Measurements from ENCODE around the gene CYP2W1.

CYP2W1 gene

GRCh38 chr7:1008733-1009363, 25.9 kb downstream of the CYP2W1 start:
- Histone ChIP-seq H3K4me3 (ENCODE audit: low read length) (no peak overlapping the region), H3K27me3 (ENCODE audit: insufficient read depth, low read length) (no peaks in the 10 kb centered on the region), H3K4me1 (ENCODE audit: insufficient read depth, low read length) (no peaks in the 10 kb centered on the region), H3K27ac (ENCODE audit: low read depth, low read length) (no peak overlapping the region), H3K36me3 (ENCODE audit: insufficient read depth, low read length) (peaks cover 7% of the 10 kb centered on the region; the same call in 1 of the 2 replicates), H3K9me3 (ENCODE audit: insufficient read depth, low read depth, low read length) (no peaks in the 10 kb centered on the region), H3K9ac (ENCODE audit: low read depth, low read length) (no peak overlapping the region)
- 91% methylated on average over 37 of the region's 37 CpGs for WGBS

GRCh38 chr7:1009747-1010146, 26.8 kb downstream of the CYP2W1 start:
- H3K4me3 ChIP-seq (ENCODE audit: low read length) = no peak overlapping the region
- no peaks in the 10 kb centered on the region for H3K9me3 ChIP-seq (ENCODE audit: insufficient read depth, low read depth, low read length)
- no peaks in the 10 kb centered on the region for H3K27me3 ChIP-seq (ENCODE audit: insufficient read depth, low read length)
- H3K4me1 ChIP-seq (ENCODE audit: insufficient read depth, low read length) = no peaks in the 10 kb centered on the region
- WGBS = 96% methylated on average over 22 of the region's 22 CpGs
- no peak overlapping the region for H3K27ac ChIP-seq (ENCODE audit: low read depth, low read length)
- peaks cover 7% of the 10 kb centered on the region; the same call in 1 of the 2 replicates for H3K36me3 ChIP-seq (ENCODE audit: insufficient read depth, low read length)
- H3K9ac ChIP-seq (ENCODE audit: low read depth, low read length) = no peak overlapping the region

- Histone ChIP-seq H3K9me3 (ENCODE audit: insufficient read depth, low read depth, low read length) (no peaks in the 10 kb centered on the region), H3K4me1 (ENCODE audit: insufficient read depth, low read length) (no peaks in the 10 kb centered on the region), H3K27ac (ENCODE audit: low read depth, low read length) (0 out of 2 replicates have a peak overlapping the region, but pooled peaks have one; percentile 25), H3K9ac (ENCODE audit: low read depth, low read length) (no peak overlapping the region), H3K36me3 (ENCODE audit: insufficient read depth, low read length) (peaks cover 7% of the 10 kb centered on the region; the same call in 1 of the 2 replicates), H3K4me3 (ENCODE audit: low read length) (no peak overlapping the region), H3K27me3 (ENCODE audit: insufficient read depth, low read length) (no peaks in the 10 kb centered on the region)
- WGBS = 90% methylated on average over 13 of the region's 13 CpGs
These were observed 27.2 kb downstream of the CYP2W1 start for GRCh38 chr7:1010226-1010625.

GRCh38 chr7:1011297-1012003, 28.5 kb downstream of the CYP2W1 start:
- no peaks in the 10 kb centered on the region for H3K9me3 ChIP-seq (ENCODE audit: insufficient read depth, low read depth, low read length)
- H3K27ac ChIP-seq (ENCODE audit: low read depth, low read length) = no peak overlapping the region
- no peaks in the 10 kb centered on the region for H3K27me3 ChIP-seq (ENCODE audit: insufficient read depth, low read length)
- peaks cover 7% of the 10 kb centered on the region; the same call in 1 of the 2 replicates for H3K36me3 ChIP-seq (ENCODE audit: insufficient read depth, low read length)
- no peaks in the 10 kb centered on the region for H3K4me1 ChIP-seq (ENCODE audit: insufficient read depth, low read length)
- 92% methylated on average over 13 of the region's 13 CpGs for WGBS
- no peak overlapping the region for H3K9ac ChIP-seq (ENCODE audit: low read depth, low read length)
- no peak overlapping the region for H3K4me3 ChIP-seq (ENCODE audit: low read length)

GRCh38 chr7:1012004-1012715, 29.2 kb downstream of the CYP2W1 start:
- WGBS = 95% methylated on average over 32 of the region's 32 CpGs
- Histone ChIP-seq H3K36me3 (ENCODE audit: insufficient read depth, low read length) (peaks cover 7% of the 10 kb centered on the region; the same call in 1 of the 2 replicates), H3K4me3 (ENCODE audit: low read length) (no peak overlapping the region), H3K9ac (ENCODE audit: low read depth, low read length) (no peak overlapping the region), H3K27me3 (ENCODE audit: insufficient read depth, low read length) (no peaks in the 10 kb centered on the region), H3K27ac (ENCODE audit: low read depth, low read length) (no peak overlapping the region), H3K4me1 (ENCODE audit: insufficient read depth, low read length) (no peaks in the 10 kb centered on the region), H3K9me3 (ENCODE audit: insufficient read depth, low read depth, low read length) (no peaks in the 10 kb centered on the region)

GRCh38 chr7:1012716-1013095, 29.7 kb downstream of the CYP2W1 start:
- no peaks in the 10 kb centered on the region for H3K27me3 ChIP-seq (ENCODE audit: insufficient read depth, low read length)
- no peaks in the 10 kb centered on the region for H3K9me3 ChIP-seq (ENCODE audit: insufficient read depth, low read depth, low read length)
- H3K4me3 ChIP-seq (ENCODE audit: low read length) = no peak overlapping the region
- WGBS = 92% methylated on average over 30 of the region's 30 CpGs
- H3K27ac ChIP-seq (ENCODE audit: low read depth, low read length) = no peak overlapping the region
- no peaks in the 10 kb centered on the region for H3K4me1 ChIP-seq (ENCODE audit: insufficient read depth, low read length)
- no peak overlapping the region for H3K9ac ChIP-seq (ENCODE audit: low read depth, low read length)
- peaks cover 7% of the 10 kb centered on the region; the same call in 1 of the 2 replicates for H3K36me3 ChIP-seq (ENCODE audit: insufficient read depth, low read length)

- no peak overlapping the region for H3K4me3 ChIP-seq (ENCODE audit: low read length)
- no peak overlapping the region for H3K27ac ChIP-seq (ENCODE audit: low read depth, low read length)
- no peaks in the 10 kb centered on the region for H3K4me1 ChIP-seq (ENCODE audit: insufficient read depth, low read length)
- H3K9ac ChIP-seq (ENCODE audit: low read depth, low read length) = no peak overlapping the region
- peaks cover 7% of the 10 kb centered on the region; the same call in 1 of the 2 replicates for H3K36me3 ChIP-seq (ENCODE audit: insufficient read depth, low read length)
- WGBS = 95% methylated on average over 11 of the region's 11 CpGs
- no peaks in the 10 kb centered on the region for H3K9me3 ChIP-seq (ENCODE audit: insufficient read depth, low read depth, low read length)
- H3K27me3 ChIP-seq (ENCODE audit: insufficient read depth, low read length) = no peaks in the 10 kb centered on the region
These were observed 30.6 kb downstream of the CYP2W1 start for GRCh38 chr7:1013581-1013980.

- Histone ChIP-seq H3K4me3 (ENCODE audit: low read length) (no peak overlapping the region), H3K36me3 (ENCODE audit: insufficient read depth, low read length) (0 out of 2 replicates have a peak, but pooled peaks cover 3% of the 10 kb centered on the region), H3K27ac (ENCODE audit: low read depth, low read length) (no peak overlapping the region), H3K27me3 (ENCODE audit: insufficient read depth, low read length) (no peaks in the 10 kb centered on the region), H3K4me1 (ENCODE audit: insufficient read depth, low read length) (no peaks in the 10 kb centered on the region), H3K9me3 (ENCODE audit: insufficient read depth, low read depth, low read length) (no peaks in the 10 kb centered on the region), H3K9ac (ENCODE audit: low read depth, low read length) (no peak overlapping the region)
- WGBS = 94% methylated on average over 20 of the region's 20 CpGs
These were observed 31.7 kb downstream of the CYP2W1 start for GRCh38 chr7:1014681-1015080.

- H3K9me3 ChIP-seq (ENCODE audit: insufficient read depth, low read depth, low read length) = no peaks in the 10 kb centered on the region
- no peak overlapping the region for H3K9ac ChIP-seq (ENCODE audit: low read depth, low read length)
- H3K4me3 ChIP-seq (ENCODE audit: low read length) = no peak overlapping the region
- H3K4me1 ChIP-seq (ENCODE audit: insufficient read depth, low read length) = no peaks in the 10 kb centered on the region
- no peaks in the 10 kb centered on the region for H3K27me3 ChIP-seq (ENCODE audit: insufficient read depth, low read length)
- no peaks in the 10 kb centered on the region for H3K36me3 ChIP-seq (ENCODE audit: insufficient read depth, low read length)
- H3K27ac ChIP-seq (ENCODE audit: low read depth, low read length) = no peak overlapping the region
- WGBS = 92% methylated on average over 28 of the region's 28 CpGs
These were observed 32.5 kb downstream of the CYP2W1 start for GRCh38 chr7:1015196-1016121.

GRCh38 chr7:1016577-1017531, 33.9 kb downstream of the CYP2W1 start:
- no peaks in the 10 kb centered on the region for H3K27me3 ChIP-seq (ENCODE audit: insufficient read depth, low read length)
- no peaks in the 10 kb centered on the region for H3K9me3 ChIP-seq (ENCODE audit: insufficient read depth, low read depth, low read length)
- 95% methylated on average over 51 of the region's 51 CpGs for WGBS
- H3K27ac ChIP-seq (ENCODE audit: low read depth, low read length) = no peak overlapping the region
- H3K4me1 ChIP-seq (ENCODE audit: insufficient read depth, low read length) = no peaks in the 10 kb centered on the region
- H3K9ac ChIP-seq (ENCODE audit: low read depth, low read length) = no peak overlapping the region
- H3K4me3 ChIP-seq (ENCODE audit: low read length) = no peak overlapping the region
- 0 out of 2 replicates have a peak, but pooled peaks cover 5% of the 10 kb centered on the region for H3K36me3 ChIP-seq (ENCODE audit: insufficient read depth, low read length)

Data from HUES64 (cell line).